Astrocyte of the cerebellum (primary cell): ENCODE measurements around the gene PRKACA.
"Not testable (repeated sequence)": the region's sequence is repeated elsewhere in the genome, so short reads cannot be mapped to it uniquely, and the experiment has no call there.

Experiments used
- DNase-seq: peaks from one replicate; pipeline ENCODE4 v3.0.0-alpha.2; 2011; ENCODE audit warnings: low read depth
- H3K4me3 ChIP-seq: 2 replicates; pipeline ENCODE4 v1.5.1; 2011; ENCODE audit warnings: mild to moderate bottlenecking, low read depth, low read length, moderate library complexity
- CTCF ChIP-seq: IDR thresholded peaks from 2 replicates; pipeline ENCODE4 v1.5.1; 2012; ENCODE audit warnings: low read length, low read depth, moderate library complexity, mild to moderate bottlenecking; ENCODE audit errors: missing control alignments
- in situ Hi-C: cut with HindIII; loops from 2 replicates; pipeline ENCODE4 v1.10.0; 2017; ENCODE audit warnings: low sequenced_read_pairs

The PRKACA gene

GRCh38 chr19:14050512-14050911 is 67.0 kb downstream of the PRKACA start:
- in situ Hi-C loops = no loop called here
- no peak for DNase-seq
- TF ChIP-seq CTCF = no peak
- H3K4me3 ChIP-seq = no peak overlapping the region

GRCh38 chr19:14048443-14049153 is 69.0 kb downstream of the PRKACA start:
- in situ Hi-C loops = no loop called here
- DNase-seq = no peak
- H3K4me3 ChIP-seq = no peak overlapping the region
- peak; percentile 87 for TF ChIP-seq CTCF

- in situ Hi-C loops, DNase-seq, H3K4me3 ChIP-seq: not testable (repeated sequence)
Measured at GRCh38 chr19:14047866-14048265, 69.7 kb downstream of the PRKACA start.

GRCh38 chr19:14042659-14043608 is 74.6 kb downstream of the PRKACA start:
- H3K4me3 ChIP-seq, in situ Hi-C loops: not testable (repeated sequence)
- peak; percentile 43 for DNase-seq
- TF ChIP-seq CTCF = peak; percentile 55
